Gastroesophageal sphincter (tissue), 3 donors: Measurements from ENCODE around the gene ZNF821.

Experiments used
- CTCF ChIP-seq, 4 experiments: fragments of 200-600 bp in 2 of 4; fragments of 450-650 bp in 2 of 4; sonication (generic) in 1 of 4; IDR thresholded peaks; one replicate each; pipeline ENCODE4 v1.5.1; 2017 to 2019; ENCODE audit warnings: antibody characterized with exemption in 4 of 4, mild to moderate bottlenecking in 2 of 4, moderate library complexity in 2 of 4
- EP300 ChIP-seq: sonication (generic); formaldehyde crosslinking; IDR thresholded peaks from one replicate; pipeline ENCODE4 v1.6.1; 2017; ENCODE audit warnings: antibody characterized with exemption, mild to moderate bottlenecking
- POLR2A ChIP-seq, 2 donors: fragments of 450-650 bp; IDR thresholded peaks; one replicate each; pipeline ENCODE4 v1.6.1; 2017; ENCODE audit warnings: antibody characterized with exemption in 2 of 2, mild to moderate bottlenecking in 2 of 2, moderate library complexity in 1 of 2
- POLR2AphosphoS5 ChIP-seq: sonication (generic); formaldehyde crosslinking; IDR thresholded peaks from one replicate; pipeline ENCODE4 v1.6.1; 2017; ENCODE audit warnings: antibody characterized with exemption

DNA sequence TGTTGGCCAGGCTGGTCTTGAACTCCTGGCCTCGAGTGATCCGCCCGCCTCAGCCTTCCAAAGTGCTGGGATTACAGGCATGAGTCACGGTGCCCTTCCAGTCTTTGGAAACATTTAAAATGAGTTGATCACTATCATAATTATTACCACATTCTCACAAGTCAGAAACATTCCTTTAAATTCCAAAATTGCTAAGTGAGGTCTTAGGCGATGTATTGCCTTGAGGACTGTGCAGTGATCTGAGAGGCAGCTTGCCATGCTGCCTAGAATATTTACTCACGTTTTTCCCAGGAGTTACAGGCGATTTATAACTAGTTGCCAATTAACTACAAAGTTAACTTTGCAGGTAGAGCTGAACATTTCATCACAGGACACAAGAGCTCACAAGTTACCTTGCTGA, 43.9 kb downstream of the ZNF821 start:
- TF ChIP-seq CTCF (IDR thresholded peaks at IDR 0.05) = no peak
- no peak for TF ChIP-seq EP300
- TF ChIP-seq POLR2A (IDR thresholded peaks at IDR 0.05) = no peak
- TF ChIP-seq POLR2AphosphoS5 = no peak
